HG03175 (cell line): ENCODE data around the gene DLGAP1.

ENCODE experiments used
- ATAC-seq: cut with Tn5 transposase; IDR thresholded peaks from one replicate; pipeline ENCODE4 v1.9.1; 2021; ENCODE audit warnings: mild to moderate bottlenecking, moderate library complexity; ENCODE audit not compliant: unreplicated experiment

DLGAP1 gene

GRCh38 chr18:3960977-3961376 is 494.1 kb downstream of the DLGAP1 start:
- no peak for ATAC-seq

GRCh38 chr18:3960142-3960541 is 495.0 kb downstream of the DLGAP1 start:
- no peak for ATAC-seq

GRCh38 chr18:3952031-3952430 is 503.1 kb downstream of the DLGAP1 start:
- ATAC-seq = no peak

- ATAC-seq = no peak
Measured at GRCh38 chr18:3950668-3951404, 504.3 kb downstream of the DLGAP1 start.

- no peak for ATAC-seq
Measured at GRCh38 chr18:3948958-3949357, 506.1 kb downstream of the DLGAP1 start.

- no peak for ATAC-seq
Measured at GRCh38 chr18:3947383-3947782, 507.7 kb downstream of the DLGAP1 start.

GRCh38 chr18:3935305-3935704 is 519.8 kb downstream of the DLGAP1 start:
- ATAC-seq = no peak

- ATAC-seq = no peak
Measured at GRCh38 chr18:3932276-3932675, 522.8 kb downstream of the DLGAP1 start.

GRCh38 chr18:3931542-3932112 is 523.5 kb downstream of the DLGAP1 start:
- ATAC-seq = no peak

- no peak for ATAC-seq
Measured at GRCh38 chr18:3931013-3931315, 524.1 kb downstream of the DLGAP1 start.

GRCh38 chr18:3930126-3931012 is 524.7 kb downstream of the DLGAP1 start:
- ATAC-seq = no peak

GRCh38 chr18:3924455-3924854 is 530.7 kb downstream of the DLGAP1 start:
- no peak for ATAC-seq

- no peak for ATAC-seq
Measured at GRCh38 chr18:3923750-3924149, 531.4 kb downstream of the DLGAP1 start.

GRCh38 chr18:3921826-3922225 is 533.3 kb downstream of the DLGAP1 start:
- no peak for ATAC-seq

- no peak for ATAC-seq
Measured at GRCh38 chr18:3920832-3921231, 534.3 kb downstream of the DLGAP1 start.

- no peak for ATAC-seq
Measured at GRCh38 chr18:3919396-3920061, 535.6 kb downstream of the DLGAP1 start.

GRCh38 chr18:3916082-3916481 is 539.0 kb downstream of the DLGAP1 start:
- no peak for ATAC-seq

GRCh38 chr18:3914833-3915610 is 540.1 kb downstream of the DLGAP1 start:
- no peak for ATAC-seq

GRCh38 chr18:3914109-3914508 is 541.0 kb downstream of the DLGAP1 start:
- ATAC-seq = no peak

GRCh38 chr18:3912705-3913104 is 542.4 kb downstream of the DLGAP1 start:
- no peak for ATAC-seq

GRCh38 chr18:3911413-3911812 is 543.7 kb downstream of the DLGAP1 start:
- no peak for ATAC-seq
